RKO (cell line): Measurements from ENCODE around the gene ZNF75A.

ENCODE experiments used
- DNase-seq: peaks from one replicate; pipeline ENCODE4 v3.0.0-alpha.2; 2016; ENCODE audit warnings: low spot score

The ZNF75A gene

DNA sequence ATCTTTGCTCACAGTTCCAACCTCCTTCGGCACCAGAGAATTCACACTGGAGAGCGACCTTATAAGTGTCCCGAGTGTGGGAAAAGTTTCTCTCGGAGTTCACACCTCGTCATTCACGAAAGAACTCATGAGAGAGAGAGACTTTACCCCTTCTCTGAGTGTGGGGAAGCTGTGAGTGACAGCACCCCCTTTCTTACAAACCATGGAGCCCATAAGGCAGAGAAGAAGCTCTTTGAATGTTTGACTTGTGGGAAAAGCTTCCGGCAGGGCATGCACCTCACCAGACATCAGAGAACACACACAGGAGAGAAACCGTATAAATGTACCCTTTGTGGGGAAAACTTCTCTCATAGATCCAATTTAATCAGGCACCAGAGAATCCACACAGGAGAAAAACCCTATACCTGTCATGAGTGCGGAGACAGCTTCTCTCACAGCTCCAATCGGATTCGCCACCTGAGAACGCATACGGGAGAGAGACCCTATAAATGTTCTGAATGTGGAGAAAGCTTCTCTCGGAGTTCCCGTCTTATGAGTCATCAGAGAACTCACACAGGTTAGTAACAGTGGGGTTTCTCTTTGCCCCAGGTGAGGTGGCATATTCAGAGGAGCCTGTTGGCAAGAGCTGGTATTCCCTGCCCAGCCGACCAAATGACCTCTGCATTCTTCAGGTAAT is 15.2 kb upstream of the ZNF75A start:
- no peak for DNase-seq

DNA sequence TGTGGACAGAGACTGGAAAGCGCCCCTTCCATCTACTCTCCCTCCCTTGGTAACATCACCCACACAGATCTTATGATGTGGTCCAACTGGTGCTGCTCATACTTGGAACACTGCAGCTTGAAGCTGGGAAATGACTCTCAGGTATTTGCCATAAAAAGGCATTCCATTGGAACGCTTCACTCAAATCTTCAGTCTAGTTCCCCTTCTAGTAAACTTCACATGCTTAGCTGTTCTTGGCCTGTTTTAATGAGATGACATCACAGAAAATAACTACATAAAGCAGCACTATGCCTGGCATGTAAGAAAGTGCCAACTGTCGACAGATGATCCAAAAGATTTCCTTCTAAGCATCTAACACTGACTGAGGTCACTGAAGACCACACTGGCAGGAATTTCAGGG is 12.7 kb upstream of the ZNF75A start:
- peak; percentile 12 for DNase-seq

DNA sequence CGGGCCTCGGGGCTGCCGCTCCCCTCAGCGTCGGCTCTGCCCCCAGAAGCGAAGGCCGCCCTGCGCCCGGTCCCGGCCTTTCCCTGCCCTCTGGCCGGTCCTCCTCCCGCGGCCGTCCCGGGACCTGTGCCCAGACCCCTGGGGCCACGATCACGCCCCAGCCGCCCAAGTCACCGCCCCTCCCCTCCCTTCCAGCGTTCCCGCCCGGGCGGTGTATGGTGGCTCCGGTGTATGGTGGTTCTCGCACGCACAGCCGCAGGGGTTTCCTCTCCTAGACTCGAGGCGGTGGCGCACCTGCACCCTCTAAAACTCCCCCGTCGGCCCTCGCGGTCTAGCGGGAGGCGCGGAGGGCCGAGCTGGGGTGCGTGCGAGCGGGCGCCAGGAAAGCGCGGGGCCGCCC is 10.1 kb upstream of the ZNF75A start:
- no peak for DNase-seq

- no peak for DNase-seq
These were observed 9.5 kb upstream of the ZNF75A start for GRCh38 chr16:3295783-3296182.

DNA sequence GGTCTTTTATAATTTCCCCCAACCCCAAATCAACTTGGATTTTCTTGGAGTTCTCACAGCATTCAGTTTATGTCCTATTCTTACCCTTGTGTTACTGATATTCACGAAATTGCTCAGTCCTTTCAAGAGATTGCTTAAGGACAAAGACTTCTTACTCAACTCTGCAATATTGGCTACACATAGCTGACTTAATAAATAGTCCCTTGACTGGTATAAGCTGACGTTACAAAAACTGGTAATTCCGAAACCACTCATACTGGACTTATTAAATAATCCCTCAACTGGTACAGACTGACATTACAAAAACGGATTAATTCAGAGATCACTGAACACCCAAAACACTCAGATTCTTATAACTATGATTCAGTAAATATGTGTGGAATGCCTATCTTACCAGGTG is 927 bp upstream of the ZNF75A start:
- DNase-seq = no peak

GRCh38 chr16:3306078-3306477 is 781 bp downstream of the ZNF75A start:
- no peak for DNase-seq

GRCh38 chr16:3311496-3311895 is 6.2 kb downstream of the ZNF75A start:
- DNase-seq = no peak

DNA sequence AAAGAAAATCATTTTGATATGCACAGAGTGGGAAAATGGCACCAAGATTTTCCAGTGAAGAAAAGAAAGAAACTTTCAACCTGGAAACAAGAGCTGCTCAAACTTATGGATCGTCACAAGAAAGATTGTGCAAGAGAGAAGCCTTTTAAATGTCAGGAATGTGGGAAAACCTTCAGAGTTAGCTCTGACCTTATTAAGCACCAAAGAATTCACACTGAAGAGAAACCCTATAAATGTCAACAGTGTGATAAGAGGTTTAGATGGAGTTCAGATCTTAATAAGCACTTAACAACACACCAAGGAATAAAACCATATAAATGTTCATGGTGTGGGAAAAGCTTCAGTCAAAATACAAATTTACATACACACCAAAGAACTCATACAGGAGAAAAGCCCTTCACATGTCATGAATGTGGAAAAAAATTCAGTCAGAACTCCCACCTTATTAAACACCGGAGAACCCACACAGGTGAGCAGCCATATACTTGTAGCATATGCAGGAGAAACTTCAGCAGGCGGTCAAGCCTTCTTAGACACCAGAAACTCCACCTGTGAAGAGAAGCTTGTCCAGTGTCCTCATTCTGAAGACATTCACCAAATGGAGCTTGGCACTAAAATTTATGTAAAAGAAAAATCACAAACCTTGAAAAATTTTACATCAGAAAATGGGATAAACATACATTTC is 12.2 kb downstream of the ZNF75A start:
- DNase-seq = no peak

GRCh38 chr16:3321816-3322215 is 16.5 kb downstream of the ZNF75A start:
- no peak for DNase-seq

DNA sequence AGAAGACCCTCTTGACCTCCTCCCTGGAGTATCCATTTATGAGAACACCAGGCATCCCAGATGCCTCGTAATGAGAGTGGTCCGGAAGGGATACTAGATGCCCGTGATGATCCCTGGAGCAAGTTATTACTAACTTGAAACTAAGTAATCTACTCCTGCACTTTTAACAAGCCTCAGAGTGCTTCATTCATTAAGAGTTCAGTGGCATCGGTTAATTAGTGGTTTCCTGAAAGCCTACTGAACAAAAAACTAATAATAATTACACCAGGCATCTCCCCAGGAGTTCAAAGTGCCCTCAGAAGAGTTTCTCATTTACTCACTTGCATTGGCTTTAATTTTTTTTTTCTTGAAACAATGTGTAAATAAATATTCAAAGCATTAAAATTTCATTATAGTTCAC is 22.2 kb downstream of the ZNF75A start:
- DNase-seq = no peak

DNA sequence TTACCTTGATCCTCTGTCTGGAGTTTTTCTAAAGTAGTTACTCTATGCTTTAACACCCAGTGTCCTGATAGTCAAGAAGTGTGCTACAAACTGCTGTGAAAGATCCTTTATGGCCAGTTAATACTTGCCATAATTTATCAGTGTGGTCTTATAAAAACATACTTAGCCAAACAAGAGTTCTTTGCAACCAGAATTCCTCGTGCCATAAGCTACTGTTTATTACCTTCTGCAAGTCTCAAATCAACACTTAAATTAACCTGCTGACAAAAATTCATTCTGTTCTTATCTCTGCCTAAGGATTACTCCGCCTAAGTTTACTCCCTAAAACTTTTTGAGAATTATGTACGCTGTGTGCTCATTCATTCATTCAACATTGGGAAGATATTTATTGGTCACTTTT is 22.8 kb downstream of the ZNF75A start:
- DNase-seq = no peak

DNA sequence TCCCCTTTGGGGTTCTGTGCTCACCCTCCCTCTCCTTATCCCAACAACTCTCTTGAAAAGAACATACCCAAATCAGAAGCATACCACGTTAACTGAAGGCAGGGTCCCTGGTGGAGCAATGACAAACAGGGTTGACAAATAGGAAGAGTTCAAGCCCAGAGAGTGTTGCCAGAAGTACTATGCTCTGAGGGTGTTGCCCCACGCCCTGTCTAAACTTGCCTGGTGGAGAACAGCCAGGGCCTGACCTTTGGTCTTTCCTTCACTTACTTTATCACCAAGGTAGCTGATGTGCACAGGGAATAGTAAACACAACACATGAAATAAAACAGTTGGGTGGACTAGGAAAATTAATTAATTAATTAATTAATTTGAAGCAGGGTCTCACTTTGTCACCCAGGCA is 23.3 kb downstream of the ZNF75A start:
- DNase-seq = no peak

GRCh38 chr16:3346041-3346440 is 40.7 kb downstream of the ZNF75A start:
- DNase-seq = no peak

- DNase-seq = no peak
These were observed 42.3 kb downstream of the ZNF75A start for GRCh38 chr16:3347586-3347985.

DNA sequence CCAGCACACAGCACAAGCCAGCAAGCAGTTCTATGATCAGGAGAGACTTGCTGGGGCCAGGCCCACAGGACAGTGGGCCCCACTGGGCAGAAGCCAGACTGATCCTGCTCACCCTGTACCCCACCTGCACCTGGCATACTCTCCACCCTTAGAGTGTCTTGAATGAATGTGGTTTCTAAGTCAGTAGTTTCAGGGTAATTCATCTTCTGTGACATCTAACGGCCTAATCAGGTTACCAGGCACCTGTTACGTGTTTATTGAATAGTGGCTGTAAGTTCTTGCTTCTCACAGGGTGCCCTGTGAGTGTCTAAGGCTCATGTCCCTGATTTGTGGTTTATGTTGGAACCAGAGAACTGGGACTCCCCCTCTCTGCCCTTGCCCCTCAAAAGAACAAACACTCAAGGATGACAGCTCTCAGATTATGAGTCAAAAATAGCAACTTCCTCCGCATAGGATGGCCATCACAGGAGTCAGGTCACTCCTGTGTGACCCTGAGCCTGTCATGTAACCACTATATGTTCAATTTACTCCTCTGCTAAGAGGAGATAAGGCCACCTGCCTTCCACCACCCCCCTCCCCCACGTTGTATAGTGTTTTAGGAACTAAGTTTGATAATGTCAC is 43.4 kb downstream of the ZNF75A start:
- no peak for DNase-seq

GRCh38 chr16:3349175-3349574 is 43.9 kb downstream of the ZNF75A start:
- DNase-seq = no peak

DNA sequence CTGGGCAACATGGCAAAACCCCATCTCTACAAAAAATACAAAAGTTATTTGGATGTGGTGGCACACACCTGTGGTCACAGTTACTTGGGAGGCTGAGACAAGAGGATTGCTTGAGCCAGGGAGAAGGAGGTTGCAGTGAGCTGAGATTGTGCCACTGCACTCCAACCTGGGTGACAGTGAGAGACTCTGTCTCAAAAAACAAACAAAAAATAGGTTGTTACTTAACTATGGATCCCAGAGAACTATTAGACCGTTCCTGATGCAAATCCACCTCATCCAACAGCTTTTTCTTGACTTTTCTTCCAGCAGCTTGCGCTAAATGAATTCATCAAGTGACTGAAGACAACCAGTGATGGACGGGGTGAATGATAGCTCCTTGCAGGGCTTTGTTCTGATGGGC is 50.3 kb downstream of the ZNF75A start, which contains the start of gene OR2C1:
TSS of gene OR2C1 (plus strand) at position 301 of the 400 bp plus-strand sequence. CDS start at position 353, 52 bp downstream.
- no peak for DNase-seq

DNA sequence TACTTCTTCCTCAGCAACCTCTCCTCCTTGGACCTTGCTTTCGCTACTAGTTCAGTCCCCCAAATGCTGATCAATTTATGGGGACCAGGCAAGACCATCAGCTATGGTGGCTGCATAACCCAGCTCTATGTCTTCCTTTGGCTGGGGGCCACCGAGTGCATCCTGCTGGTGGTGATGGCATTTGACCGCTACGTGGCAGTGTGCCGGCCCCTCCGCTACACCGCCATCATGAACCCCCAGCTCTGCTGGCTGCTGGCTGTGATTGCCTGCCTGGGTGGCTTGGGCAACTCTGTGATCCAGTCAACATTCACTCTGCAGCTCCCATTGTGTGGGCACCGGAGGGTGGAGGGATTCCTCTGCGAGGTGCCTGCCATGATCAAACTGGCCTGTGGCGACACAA is 50.8 kb downstream of the ZNF75A start:
- DNase-seq = no peak

GRCh38 chr16:3358871-3359270 is 53.6 kb downstream of the ZNF75A start:
- DNase-seq = no peak

DNA sequence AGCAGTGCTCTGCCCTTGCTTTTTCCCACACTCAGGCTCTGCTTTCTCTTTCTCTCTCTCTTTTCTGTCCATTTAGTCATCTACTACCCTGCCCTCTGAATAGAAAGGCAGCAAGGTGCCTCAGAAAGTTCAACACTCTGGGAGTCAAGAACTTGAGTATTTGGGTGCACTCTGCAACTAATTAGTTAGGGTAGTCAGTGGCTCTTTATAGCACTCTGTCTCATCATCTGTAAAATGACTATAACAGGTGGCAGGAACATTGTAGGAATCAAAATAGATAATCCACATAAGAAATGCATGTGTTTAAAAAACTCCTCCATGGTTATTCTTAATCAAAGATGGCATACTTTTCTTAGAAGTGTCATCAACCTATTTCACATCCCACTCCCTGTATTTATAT is 57.6 kb downstream of the ZNF75A start:
- no peak for DNase-seq

DNA sequence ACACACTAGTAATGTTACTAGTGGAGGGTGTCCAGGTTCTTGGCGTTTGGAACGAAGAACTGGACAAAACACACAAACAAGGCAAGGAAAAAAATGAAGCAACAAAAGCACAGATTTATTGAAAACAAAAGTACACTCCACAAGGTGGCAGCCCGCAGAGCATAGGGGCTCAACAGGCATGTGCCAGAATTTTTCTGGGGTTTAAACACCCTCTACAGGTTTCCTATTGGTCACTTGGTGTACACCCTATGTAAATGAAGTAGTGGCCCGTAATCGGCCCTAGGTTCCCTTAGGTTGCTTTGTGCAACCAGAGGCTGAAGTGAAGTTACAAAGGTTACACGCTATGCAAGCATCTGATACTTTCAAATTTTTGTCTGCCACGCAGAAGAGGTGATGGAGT is 58.5 kb downstream of the ZNF75A start:
- peak; percentile 86 for DNase-seq

- no peak for DNase-seq
These were observed 59.6 kb downstream of the ZNF75A start for GRCh38 chr16:3364774-3365427.
